Muscle of leg (tissue), 11 donors: ENCODE measurements around the gene DGKD. TPM values are rescaled to one million over a fixed set of nuclear protein-coding genes. Genes with fewer than 3 reads are reported as not detected.

Experiments used
- DNase-seq: peaks from one replicate; pipeline ENCODE4 v3.0.0; 2013
- H3K27ac ChIP-seq: one replicate; pipeline ENCODE4 v1.5.1; 2013; ENCODE audit warnings: mild to moderate bottlenecking, low read length, control low read depth
- H3K27me3 ChIP-seq: one replicate; pipeline ENCODE4 v1.6.1; 2013; ENCODE audit warnings: low read length; ENCODE audit not compliant: control insufficient read depth, insufficient read depth
- H3K36me3 ChIP-seq: one replicate; pipeline ENCODE4 v1.6.1; 2013; ENCODE audit warnings: low read length; ENCODE audit not compliant: control insufficient read depth, insufficient read depth
- H3K4me1 ChIP-seq: one replicate; pipeline ENCODE4 v1.6.1; 2013; ENCODE audit warnings: low read length; ENCODE audit not compliant: control insufficient read depth, insufficient read depth
- H3K4me3 ChIP-seq: one replicate; pipeline ENCODE4 v1.5.1; 2013; ENCODE audit warnings: low read length, control low read depth
- H3K9me3 ChIP-seq: replicated peaks from 2 replicates; pipeline ENCODE4 v1.6.1; 2013; ENCODE audit warnings: low read depth, low read length; ENCODE audit not compliant: control insufficient read depth
- WGBS: methylation state at CpG from one replicate; pipeline ENCODE4 v1.1.5; 2013; ENCODE audit warnings: missing lambda C conversion rate; ENCODE audit not compliant: insufficient coverage; 5-methylcytosine and 5-hydroxymethylcytosine counted together
- polyA plus RNA-seq, 8 donors: library from polyadenylated mRNA; unstranded; fragments of 120-200 nt; gene quantifications; one replicate each; pipeline versions ENCODE4 v1.2.1 to v1.2.3, GENCODE V29; 2013; ENCODE audit warnings: inconsistent platforms in 1 of 8, low replicate concordance in 1 of 8; ENCODE audit not compliant: insufficient read length in 8 of 8, insufficient read depth in 1 of 8
- total RNA-seq: library from RNA; stranded (reverse); fragments of 120-200 nt; gene quantifications from one replicate; pipeline ENCODE4 v1.2.4, GENCODE V29; 2013

DGKD gene
- total and polyA plus RNA-seq, 9 donors, result 14.7 to 30.3 (median 22.3) TPM

DNA sequence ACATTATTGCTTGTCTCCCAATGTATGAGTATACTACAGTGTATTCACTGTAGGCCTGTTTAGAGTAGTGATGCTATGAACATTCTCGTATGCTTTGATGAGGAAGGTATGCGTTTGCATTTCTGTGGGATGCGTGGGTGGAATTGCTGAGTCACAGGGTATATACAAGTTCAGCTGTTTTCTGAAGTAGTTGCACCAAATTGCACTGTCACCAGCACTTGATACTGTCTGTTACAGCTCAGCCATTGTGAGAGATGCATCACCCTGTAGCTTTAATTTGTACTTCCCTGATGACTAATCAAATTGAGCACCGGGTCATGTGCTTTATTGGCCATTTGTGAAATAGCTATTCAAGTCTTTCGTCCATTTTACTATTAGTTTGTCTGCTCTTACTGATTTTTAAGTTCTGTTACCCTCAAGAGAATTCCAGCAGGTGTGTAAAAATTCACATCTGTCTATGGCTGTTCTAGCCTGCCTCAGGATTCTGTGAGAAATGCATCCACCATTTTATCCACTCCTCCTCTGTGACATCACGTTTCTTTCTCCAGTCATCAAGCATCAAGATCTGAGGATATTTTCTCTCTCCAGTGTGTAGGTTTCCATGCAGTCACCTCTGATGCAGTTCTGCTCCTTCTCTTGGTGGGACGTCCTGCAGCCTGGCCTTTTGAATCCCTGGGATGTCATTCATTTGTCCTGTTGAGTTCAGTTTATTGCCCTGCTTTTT, 72.5 kb downstream of the DGKD start:
- H3K27ac ChIP-seq, result no peak overlapping the region
- H3K36me3 ChIP-seq, result peaks cover 6% of the 10 kb centered on the region
- no peaks in the 10 kb centered on the region for H3K27me3 ChIP-seq
- H3K9me3 ChIP-seq, result peaks cover 7% of the 10 kb centered on the region
- DNase-seq, result no peak
- peaks cover 33% of the 10 kb centered on the region for H3K4me1 ChIP-seq
- WGBS, result 85% methylated on average over 3 of the region's 7 CpGs
- no peak overlapping the region for H3K4me3 ChIP-seq

DNA sequence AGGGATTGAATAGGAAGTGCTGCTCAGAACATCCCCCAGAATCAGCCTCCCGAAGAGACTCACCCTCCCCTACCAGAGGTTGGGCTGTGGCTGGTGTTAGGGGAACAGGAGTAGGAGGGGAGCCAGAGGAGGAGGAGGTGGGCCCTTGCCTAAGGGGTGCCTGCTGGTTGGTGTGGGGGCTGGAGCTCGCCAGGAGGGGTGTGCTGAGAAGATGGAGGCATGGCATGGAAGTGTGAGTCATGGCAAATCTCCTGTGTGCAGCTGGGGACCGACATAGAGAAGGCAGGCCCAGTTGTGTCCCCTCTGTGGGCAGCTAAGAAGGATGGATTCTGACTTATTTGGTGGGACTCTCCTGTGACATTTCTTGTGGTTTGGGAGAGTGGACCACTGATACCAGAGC, 73.7 kb downstream of the DGKD start:
- Histone ChIP-seq H3K4me1 (peaks cover 26% of the 10 kb centered on the region), H3K27ac (no peak overlapping the region)
- WGBS, result 91% methylated on average over 2 of the region's 3 CpGs

DNA sequence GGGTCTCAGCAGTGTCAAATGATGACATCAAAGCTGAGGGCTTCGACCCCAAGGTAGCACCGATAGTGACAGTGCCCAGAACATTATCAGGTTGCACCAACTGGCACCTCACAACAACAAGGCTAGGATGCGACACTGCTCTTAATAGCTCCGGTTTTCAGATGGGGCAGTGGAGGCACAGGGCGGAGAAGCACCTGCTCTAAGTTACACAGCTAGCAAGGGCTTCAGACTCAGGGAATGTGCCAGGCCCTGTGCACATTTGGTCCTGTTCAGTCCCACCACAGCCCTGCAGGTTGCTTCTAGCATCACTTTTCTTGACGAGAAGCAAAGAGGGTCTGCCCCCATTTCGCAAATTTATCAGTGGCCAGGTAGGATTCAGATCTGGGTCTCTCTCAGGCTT, 74.1 kb downstream of the DGKD start:
- no peak for DNase-seq
- Histone ChIP-seq H3K27me3 (no peaks in the 10 kb centered on the region), H3K4me3 (no peak overlapping the region), H3K36me3 (peaks cover 6% of the 10 kb centered on the region), H3K27ac (no peak overlapping the region), H3K9me3 (peaks cover 7% of the 10 kb centered on the region), H3K4me1 (peaks cover 26% of the 10 kb centered on the region)
- WGBS, result 84% methylated on average over 6 of the region's 7 CpGs

More for the DNA sequence above, 73.7 kb downstream of the DGKD start:
- no peak for DNase-seq
- Histone ChIP-seq H3K27me3 (no peaks in the 10 kb centered on the region), H3K4me3 (no peak overlapping the region), H3K36me3 (peaks cover 6% of the 10 kb centered on the region), H3K9me3 (peaks cover 7% of the 10 kb centered on the region)

DNA sequence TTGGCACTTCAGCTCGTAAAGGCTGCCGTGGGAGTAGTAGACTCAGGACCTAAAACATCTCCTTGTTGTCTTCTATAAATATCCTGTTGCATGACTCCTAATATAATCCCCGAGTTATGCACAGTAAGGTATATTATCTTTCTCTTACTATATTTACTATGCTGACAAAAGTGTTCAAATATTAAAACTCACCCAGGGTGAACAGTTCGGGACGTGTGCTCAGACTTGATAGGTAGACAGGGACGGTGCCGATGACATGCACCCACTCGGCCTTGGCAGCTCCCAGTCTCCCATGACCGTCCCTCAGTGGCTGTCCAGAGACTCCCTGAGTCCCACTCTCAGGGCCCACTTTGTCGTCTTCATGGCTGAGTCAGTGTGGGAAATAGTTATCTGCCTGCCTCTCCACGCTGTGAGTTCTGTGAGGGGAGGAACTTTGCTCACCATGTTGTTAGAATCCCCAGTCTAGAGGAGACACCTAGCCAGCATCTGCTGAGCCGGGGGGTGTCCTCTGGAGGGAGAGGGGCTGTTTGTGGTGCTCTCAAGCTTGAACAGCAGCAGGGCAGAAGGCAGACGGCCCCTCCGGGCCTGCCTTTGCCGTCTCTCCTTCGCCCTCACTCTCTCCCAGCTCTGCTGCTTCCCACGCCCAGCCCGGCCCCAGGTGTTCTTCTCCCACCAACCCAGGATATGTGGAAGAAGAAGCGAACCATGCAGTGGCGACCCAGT, 75.0 kb downstream of the DGKD start:
- no peak overlapping the region for H3K4me3 ChIP-seq
- DNase-seq, result no peak

DNA sequence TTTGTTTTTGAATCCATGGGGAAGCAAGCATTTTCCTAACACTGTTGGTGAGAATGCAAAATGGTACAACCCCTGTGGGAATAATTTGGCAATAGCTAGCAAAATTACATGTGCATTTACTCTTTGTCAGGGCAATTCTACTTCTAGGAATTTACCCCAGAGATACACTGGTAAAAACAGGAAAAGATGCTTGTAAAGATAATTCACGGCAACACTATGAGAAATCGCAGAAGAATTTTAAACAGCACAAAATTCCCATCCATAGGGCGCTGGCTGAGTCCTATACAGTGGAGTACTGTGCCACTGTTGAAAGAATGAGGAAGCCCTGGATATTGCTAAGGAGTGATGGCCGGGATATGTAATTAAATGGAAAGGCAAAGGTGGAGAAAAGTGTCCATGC, 75.8 kb downstream of the DGKD start:
- H3K27me3 ChIP-seq, result no peaks in the 10 kb centered on the region
- H3K4me1 ChIP-seq, result peaks cover 18% of the 10 kb centered on the region
- peaks cover 3% of the 10 kb centered on the region for H3K36me3 ChIP-seq
- H3K4me3 ChIP-seq, result no peak overlapping the region
- DNase-seq, result no peak
- WGBS, result 50% methylated on average over 1 of the region's 4 CpGs
- peak overlapping the region; percentile 65 for H3K27ac ChIP-seq
- peaks cover 7% of the 10 kb centered on the region for H3K9me3 ChIP-seq

More for the DNA sequence above, 75.0 kb downstream of the DGKD start:
- peaks cover 23% of the 10 kb centered on the region for H3K4me1 ChIP-seq
- H3K27me3 ChIP-seq, result no peaks in the 10 kb centered on the region
- peaks cover 7% of the 10 kb centered on the region for H3K9me3 ChIP-seq
- H3K27ac ChIP-seq, result peak overlapping the region; percentile 65
- WGBS, result 72% methylated on average over 5 of the region's 20 CpGs
- H3K36me3 ChIP-seq, result peaks cover 4% of the 10 kb centered on the region

DNA sequence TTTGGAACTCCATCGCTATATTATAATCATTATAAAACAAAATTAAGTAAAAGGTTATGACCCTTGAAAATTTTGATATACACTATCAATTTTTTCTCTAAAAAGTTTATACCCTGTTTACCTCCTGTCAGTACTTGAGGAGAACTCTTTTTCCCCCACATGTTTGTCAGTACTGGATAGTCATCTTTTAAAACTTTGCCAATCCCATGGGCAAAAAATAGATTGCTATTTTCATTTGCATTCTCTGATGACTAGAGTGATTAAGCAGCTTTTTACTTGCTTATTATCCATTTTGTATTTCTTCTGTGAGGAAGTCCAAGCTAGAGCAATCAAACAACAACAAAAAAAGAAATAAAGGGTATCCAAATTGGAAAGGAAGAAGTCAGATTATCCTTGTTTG, 76.4 kb downstream of the DGKD start:
- Histone ChIP-seq H3K4me1 (peaks cover 18% of the 10 kb centered on the region), H3K9me3 (peaks cover 7% of the 10 kb centered on the region), H3K4me3 (no peak overlapping the region), H3K27me3 (no peaks in the 10 kb centered on the region), H3K27ac (no peak overlapping the region), H3K36me3 (peaks cover 6% of the 10 kb centered on the region)
- no CpG with 5 or more reads among the region's 1 CpG for WGBS
- DNase-seq, result no peak

DNA sequence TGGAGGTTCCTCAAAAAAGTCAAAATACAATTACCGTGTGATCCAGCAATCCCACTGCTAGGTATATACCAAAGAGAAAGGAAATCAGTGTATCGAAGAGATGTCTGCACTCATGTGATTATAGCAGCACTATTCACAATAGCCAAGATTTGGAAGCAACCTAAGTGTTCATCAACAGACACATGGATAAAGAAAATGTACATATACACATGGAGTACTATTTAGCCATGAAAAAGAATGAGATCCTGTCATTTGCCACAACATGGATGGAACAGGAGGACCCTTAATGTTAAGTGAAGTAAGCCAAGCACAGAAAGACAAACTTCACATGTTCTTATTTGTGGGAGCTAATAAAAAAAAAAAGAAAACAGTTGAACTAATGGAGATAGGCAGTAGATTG, 78.7 kb downstream of the DGKD start:
- Histone ChIP-seq H3K4me1 (peaks cover 16% of the 10 kb centered on the region), H3K36me3 (peaks cover 29% of the 10 kb centered on the region), H3K9me3 (no peaks in the 10 kb centered on the region), H3K27ac (no peak overlapping the region), H3K27me3 (no peaks in the 10 kb centered on the region), H3K4me3 (no peak overlapping the region)
- no peak for DNase-seq
- no CpG with 5 or more reads among the region's 2 CpGs for WGBS

DNA sequence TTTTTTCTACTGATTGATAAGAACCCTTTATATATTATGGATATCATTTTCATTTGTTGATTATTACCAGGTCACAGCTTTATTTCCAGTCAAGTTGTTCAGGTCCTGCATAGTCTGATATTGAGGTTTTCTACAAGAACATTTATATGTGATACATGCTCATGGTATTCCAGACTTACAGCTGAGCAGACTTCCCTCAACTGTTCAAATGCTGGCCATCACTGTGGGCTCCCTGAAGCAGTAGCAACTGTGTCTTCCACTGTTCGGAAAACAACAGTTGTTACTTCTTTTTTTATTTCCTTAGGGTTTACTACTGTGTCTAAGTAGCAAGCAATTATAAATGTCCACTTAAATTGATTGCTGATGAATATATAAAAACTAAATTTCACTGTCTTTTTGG, 79.5 kb downstream of the DGKD start:
- WGBS, result no CpG with 5 or more reads among the region's 1 CpG
- H3K4me3 ChIP-seq, result no peak overlapping the region
- peaks cover 35% of the 10 kb centered on the region for H3K36me3 ChIP-seq
- no peak overlapping the region for H3K27ac ChIP-seq
- DNase-seq, result no peak
- H3K27me3 ChIP-seq, result no peaks in the 10 kb centered on the region
- H3K4me1 ChIP-seq, result peaks cover 10% of the 10 kb centered on the region
- H3K9me3 ChIP-seq, result no peaks in the 10 kb centered on the region

DNA sequence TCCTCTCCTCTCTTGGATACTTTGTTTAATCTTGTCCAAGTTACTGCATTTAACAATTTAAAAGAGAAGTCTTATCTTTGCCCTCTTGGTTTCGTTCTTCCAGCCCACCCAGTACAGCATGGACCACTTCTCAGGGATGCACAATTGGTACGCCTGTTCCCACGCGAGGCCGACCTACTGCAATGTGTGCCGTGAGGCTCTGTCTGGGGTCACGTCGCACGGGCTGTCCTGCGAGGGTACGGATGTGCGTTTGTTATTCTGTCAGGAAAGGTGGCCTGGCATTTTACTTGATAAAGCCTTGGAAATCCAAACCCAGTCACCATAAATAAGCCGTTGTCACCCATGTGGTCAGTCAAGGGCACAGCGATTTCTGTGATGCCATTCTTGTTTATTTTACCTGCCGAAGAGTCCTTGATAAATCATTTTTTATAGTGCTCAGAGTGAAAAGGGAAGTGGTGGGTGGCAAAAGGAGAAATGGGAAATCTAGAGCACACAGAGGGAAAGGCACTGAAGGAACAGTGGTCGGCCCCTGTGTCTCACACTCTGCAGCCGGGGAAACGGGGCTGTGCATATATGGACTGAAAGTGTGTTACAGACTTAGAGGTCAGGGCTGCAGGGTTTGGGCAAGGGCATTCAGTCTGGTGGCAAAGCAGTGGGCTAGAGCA, 80.5 kb downstream of the DGKD start:
- 89% methylated on average over 15 of the region's 18 CpGs for WGBS
- no peak for DNase-seq
- no peaks in the 10 kb centered on the region for H3K9me3 ChIP-seq
- H3K36me3 ChIP-seq, result peaks cover 45% of the 10 kb centered on the region
- H3K27ac ChIP-seq, result no peak overlapping the region
- H3K27me3 ChIP-seq, result no peaks in the 10 kb centered on the region
- H3K4me3 ChIP-seq, result no peak overlapping the region
- no peaks in the 10 kb centered on the region for H3K4me1 ChIP-seq
